ENCODE measurements around the gene WDR91.

Gene WDR91

GRCh38 chr7:135186261-135186540 is 25.1 kb downstream of the WDR91 start:
- no peaks in the 10 kb centered on the region for H4K20me1 ChIP-seq (ENCODE audit: low read depth, low read length)
- no peaks in the 10 kb centered on the region for H3F3A ChIP-seq (ENCODE audit: insufficient read depth)
- no peaks in the 10 kb centered on the region for H3K27me3 ChIP-seq (ENCODE audit: low read length)
- peaks cover 21% of the 10 kb centered on the region; the same call in 1 of the 2 replicates for H3K9me3 ChIP-seq (ENCODE audit: insufficient read depth, low read length)
- H3K36me3 ChIP-seq (ENCODE audit: low read length), result peaks cover 5% of the 10 kb centered on the region; the same call in 1 of the 2 replicates
- TF ChIP-seq EZH2phosphoT487 (conservative IDR thresholded peaks at IDR 0.05; ENCODE audit: low read length) (no peak), CTCF (IDR thresholded peaks at IDR 0.05; ENCODE audit: insufficient read depth, low read length, poor library complexity, severe bottlenecking) (no peak)
- H3K4me3 ChIP-seq (ENCODE audit: insufficient read depth, low read length, poor library complexity, severe bottlenecking), result no peak overlapping the region
- H2AFZ ChIP-seq (ENCODE audit: low read depth, low read length, severe bottlenecking), result no peak overlapping the region
- no peak overlapping the region for H3K4me2 ChIP-seq (ENCODE audit: low read depth, low read length, poor library complexity, severe bottlenecking)
- H3K27ac ChIP-seq (ENCODE audit: low read depth, low read length), result no peak overlapping the region
- no peak overlapping the region for H3K9ac ChIP-seq (ENCODE audit: low read length)
- H3K9me2 ChIP-seq (replicated peaks; ENCODE audit: insufficient read depth, low read length), result no peaks in the 10 kb centered on the region
- no peaks in the 10 kb centered on the region for H3K79me2 ChIP-seq (ENCODE audit: insufficient read depth, low read length)

DNA sequence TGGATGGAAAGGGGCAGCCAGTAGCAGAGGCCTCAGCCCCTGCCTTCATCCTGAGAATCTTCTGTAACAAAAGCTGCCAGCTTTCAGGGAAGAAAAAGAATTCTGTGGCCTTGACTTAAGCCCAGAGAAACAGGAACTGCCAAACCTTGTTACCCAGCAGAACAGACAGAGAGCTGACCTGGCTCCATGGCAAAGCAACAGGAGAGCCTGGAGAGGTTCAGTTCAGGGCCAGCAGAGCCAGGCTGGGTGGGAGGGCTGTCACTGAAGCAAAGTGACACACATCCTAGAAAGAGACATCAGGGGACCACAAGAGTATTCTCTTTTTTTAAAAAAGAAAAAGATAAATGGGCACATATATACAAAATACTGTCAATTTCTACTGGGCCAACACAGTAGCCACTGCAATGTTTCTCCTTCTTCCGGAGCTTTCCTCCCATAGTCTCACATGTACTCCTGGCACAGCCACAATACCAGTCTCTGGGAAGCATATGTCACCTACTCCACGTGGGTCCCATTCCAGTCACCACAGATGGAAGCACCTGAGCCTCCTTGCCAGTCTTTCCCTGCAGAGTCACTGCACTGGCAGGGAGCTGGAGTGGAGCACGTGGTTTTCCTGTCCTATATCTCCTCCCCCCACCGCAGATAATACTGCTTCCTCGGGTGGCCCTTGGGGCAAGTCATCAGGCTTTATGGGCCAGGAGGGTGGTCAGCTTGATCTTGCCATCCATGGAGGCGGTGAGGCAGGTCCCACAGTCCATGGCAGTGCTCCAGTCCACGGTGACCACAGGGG is 25.7 kb downstream of the WDR91 start:
- H3K27me3 ChIP-seq (ENCODE audit: low read length), result no peaks in the 10 kb centered on the region
- no peaks in the 10 kb centered on the region for H4K20me1 ChIP-seq (ENCODE audit: low read depth, low read length)
- no peak overlapping the region for H3K4me2 ChIP-seq (ENCODE audit: low read depth, low read length, poor library complexity, severe bottlenecking)
- no peak for TF ChIP-seq CTCF (IDR thresholded peaks at IDR 0.05; ENCODE audit: insufficient read depth, low read length, poor library complexity, severe bottlenecking)
- TF ChIP-seq EZH2phosphoT487 (conservative IDR thresholded peaks at IDR 0.05; ENCODE audit: low read length), result no peak
- H3F3A ChIP-seq (ENCODE audit: insufficient read depth), result no peaks in the 10 kb centered on the region
- H3K9me3 ChIP-seq (ENCODE audit: insufficient read depth, low read length), result peaks cover 26% of the 10 kb centered on the region; the same call in 1 of the 2 replicates
- H3K4me3 ChIP-seq (ENCODE audit: insufficient read depth, low read length, poor library complexity, severe bottlenecking), result no peak overlapping the region
- H2AFZ ChIP-seq (ENCODE audit: low read depth, low read length, severe bottlenecking), result no peak overlapping the region
- no peak overlapping the region for H3K27ac ChIP-seq (ENCODE audit: low read depth, low read length)
- peaks cover 5% of the 10 kb centered on the region; the same call in 1 of the 2 replicates for H3K36me3 ChIP-seq (ENCODE audit: low read length)
- H3K9me2 ChIP-seq (replicated peaks; ENCODE audit: insufficient read depth, low read length), result no peaks in the 10 kb centered on the region
- no peak overlapping the region for H3K9ac ChIP-seq (ENCODE audit: low read length)
- no peaks in the 10 kb centered on the region for H3K79me2 ChIP-seq (ENCODE audit: insufficient read depth, low read length)

GRCh38 chr7:135184254-135184841 is 27.0 kb downstream of the WDR91 start:
- no peak overlapping the region for H2AFZ ChIP-seq (ENCODE audit: low read depth, low read length, severe bottlenecking)
- H3K9me3 ChIP-seq (ENCODE audit: insufficient read depth, low read length), result peaks cover 28% of the 10 kb centered on the region; the same call in 1 of the 2 replicates
- no peaks in the 10 kb centered on the region for H3K9me2 ChIP-seq (replicated peaks; ENCODE audit: insufficient read depth, low read length)
- no peak overlapping the region for H3K4me3 ChIP-seq (ENCODE audit: insufficient read depth, low read length, poor library complexity, severe bottlenecking)
- H3K27me3 ChIP-seq (ENCODE audit: low read length), result no peaks in the 10 kb centered on the region
- no peaks in the 10 kb centered on the region for H4K20me1 ChIP-seq (ENCODE audit: low read depth, low read length)
- no peaks in the 10 kb centered on the region for H3K79me2 ChIP-seq (ENCODE audit: insufficient read depth, low read length)
- no peak overlapping the region for H3K4me2 ChIP-seq (ENCODE audit: low read depth, low read length, poor library complexity, severe bottlenecking)
- peaks cover 5% of the 10 kb centered on the region; the same call in 1 of the 2 replicates for H3K36me3 ChIP-seq (ENCODE audit: low read length)
- no peak overlapping the region for H3K27ac ChIP-seq (ENCODE audit: low read depth, low read length)
- H3F3A ChIP-seq (ENCODE audit: insufficient read depth), result no peaks in the 10 kb centered on the region
- no peak overlapping the region for H3K9ac ChIP-seq (ENCODE audit: low read length)
- TF ChIP-seq CTCF (IDR thresholded peaks at IDR 0.05; ENCODE audit: insufficient read depth, low read length, poor library complexity, severe bottlenecking), result no peak

Data from SU-DHL-6 (cell line).